Heart left ventricle (tissue), 13 donors: ENCODE data around the gene TPTE.
"Not testable (repeated sequence)": the region's sequence is repeated elsewhere in the genome, so short reads cannot be mapped to it uniquely, and the experiment has no call there.

ENCODE experiments used
- POLR2A ChIP-seq, 2 donors: fragments of 450-650 bp; IDR thresholded peaks; one replicate each; pipeline ENCODE4 v1.6.1; 2017; ENCODE audit warnings: antibody characterized with exemption in 2 of 2, mild to moderate bottlenecking in 2 of 2, moderate library complexity in 2 of 2
- TF ChIP-seq, protein P1 (sequence below), 12 donors: fragments of 200-600 bp; sonication (generic) in 4 of 12; IDR thresholded peaks; one replicate each; pipeline versions ENCODE4 v1.5.0 to v1.8.0; 2018 to 2022; ENCODE audit warnings: antibody characterized with exemption in 12 of 12, mild to moderate bottlenecking in 5 of 12
- donor health status: ischemic (EF 13 %, LVEDD 7.1; RV severe dilation, severe dysfunction).
- donor health status: DM: no; HTN: yes; CAD: no.
- donor health status: DM: no; HTN: no; CAD: no.
- donor health status: ischemic (EF 25% LVEDD 6.9; RV normal size, moderate dysfunction).
- donor health status: ischemic (EF 25% LVEDD 5.7; RV mildly dilated, moderate dysfunction).
- donor health status: ischemic (EF 35%, LVEDD 5.7; RV mildly dilated, moderate dysfunction).
- donor health status: nonischemic (EF 11% LVEDD 7.7; RV severe dilation, severe dysfunction).
- donor health status: DM: yes; HTN: yes; CAD: no.
- donor health status: PGD.
- donor health status: ischemic (EF 29% LVEDD 5.4; RV normal size, mild dysfunction).
- donor health status: nonischemic (EF 23%, LVEDD 6.1; RV moderate dilation, normal function).

DNA sequence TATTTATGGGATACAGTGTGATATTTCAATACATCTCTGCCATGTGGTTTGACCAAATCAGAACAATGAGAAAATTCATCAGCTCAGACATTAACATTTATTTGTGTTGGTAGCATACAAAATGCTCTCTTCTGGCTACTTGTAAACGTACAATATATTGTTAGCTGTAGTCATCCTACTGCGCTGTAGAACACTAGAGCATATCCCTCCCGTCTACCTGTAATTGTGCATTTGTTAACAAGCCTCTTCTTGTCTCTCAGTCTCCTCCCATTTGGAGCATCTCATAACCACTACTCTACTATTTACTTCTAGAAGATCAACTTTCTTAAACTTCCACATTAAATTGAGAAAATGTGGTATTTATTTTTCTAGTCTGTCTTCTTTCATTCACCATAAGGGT lies 107.9 kb downstream of the TPTE start:
- TF ChIP-seq, protein P1, sequence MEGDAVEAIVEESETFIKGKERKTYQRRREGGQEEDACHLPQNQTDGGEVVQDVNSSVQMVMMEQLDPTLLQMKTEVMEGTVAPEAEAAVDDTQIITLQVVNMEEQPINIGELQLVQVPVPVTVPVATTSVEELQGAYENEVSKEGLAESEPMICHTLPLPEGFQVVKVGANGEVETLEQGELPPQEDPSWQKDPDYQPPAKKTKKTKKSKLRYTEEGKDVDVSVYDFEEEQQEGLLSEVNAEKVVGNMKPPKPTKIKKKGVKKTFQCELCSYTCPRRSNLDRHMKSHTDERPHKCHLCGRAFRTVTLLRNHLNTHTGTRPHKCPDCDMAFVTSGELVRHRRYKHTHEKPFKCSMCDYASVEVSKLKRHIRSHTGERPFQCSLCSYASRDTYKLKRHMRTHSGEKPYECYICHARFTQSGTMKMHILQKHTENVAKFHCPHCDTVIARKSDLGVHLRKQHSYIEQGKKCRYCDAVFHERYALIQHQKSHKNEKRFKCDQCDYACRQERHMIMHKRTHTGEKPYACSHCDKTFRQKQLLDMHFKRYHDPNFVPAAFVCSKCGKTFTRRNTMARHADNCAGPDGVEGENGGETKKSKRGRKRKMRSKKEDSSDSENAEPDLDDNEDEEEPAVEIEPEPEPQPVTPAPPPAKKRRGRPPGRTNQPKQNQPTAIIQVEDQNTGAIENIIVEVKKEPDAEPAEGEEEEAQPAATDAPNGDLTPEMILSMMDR (IDR thresholded peaks at IDR 0.05), result not testable (repeated sequence)
- TF ChIP-seq POLR2A (IDR thresholded peaks at IDR 0.05), result not testable (repeated sequence)
